Measurements from ENCODE around the gene FER. TPM values are rescaled to one million over a fixed set of nuclear protein-coding genes. Genes with fewer than 3 reads are reported as not detected.

FER gene
- polyA plus RNA-seq, 1 donor from 2014 or later = 8.5 TPM

DNA sequence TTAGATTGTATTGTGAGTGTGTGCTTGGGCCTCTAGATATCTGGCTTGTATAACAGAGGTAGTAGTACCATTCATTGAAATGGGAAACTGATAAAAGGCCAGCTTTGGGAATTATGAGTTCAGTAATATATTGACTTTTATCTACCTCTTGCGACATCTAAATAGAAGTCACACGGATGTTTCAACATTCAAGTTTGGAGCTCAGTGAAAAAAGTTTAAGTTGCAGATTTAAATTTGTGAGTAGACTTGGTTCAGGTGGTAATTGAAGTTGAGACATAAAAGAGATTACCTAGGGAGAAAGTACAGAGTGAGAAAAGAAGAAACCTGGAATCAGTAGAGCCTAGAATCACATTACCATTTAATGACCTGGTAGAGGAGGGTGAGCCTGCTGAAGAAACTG is 189.5 kb downstream of the FER start:
- no peak overlapping the region for H2AFZ ChIP-seq (ENCODE audit: low read depth, low read length)
- no peak overlapping the region for H3K27ac ChIP-seq (ENCODE audit: low read length)
- no peaks in the 10 kb centered on the region for H3K9me2 ChIP-seq (ENCODE audit: insufficient read depth, low read length)
- H3K27me3 ChIP-seq (ENCODE audit: insufficient read depth, low read depth, low read length) = no peaks in the 10 kb centered on the region
- no peaks in the 10 kb centered on the region for H3K36me3 ChIP-seq (ENCODE audit: insufficient read depth, low read length)
- no peak overlapping the region for H3K4me3 ChIP-seq (ENCODE audit: low read length)
- no peaks in the 10 kb centered on the region for H3K9me3 ChIP-seq (ENCODE audit: low read length)
- no peaks in the 10 kb centered on the region for H3F3A ChIP-seq (ENCODE audit: insufficient read depth, low read length, poor library complexity, severe bottlenecking)
- TF ChIP-seq, protein P1, sequence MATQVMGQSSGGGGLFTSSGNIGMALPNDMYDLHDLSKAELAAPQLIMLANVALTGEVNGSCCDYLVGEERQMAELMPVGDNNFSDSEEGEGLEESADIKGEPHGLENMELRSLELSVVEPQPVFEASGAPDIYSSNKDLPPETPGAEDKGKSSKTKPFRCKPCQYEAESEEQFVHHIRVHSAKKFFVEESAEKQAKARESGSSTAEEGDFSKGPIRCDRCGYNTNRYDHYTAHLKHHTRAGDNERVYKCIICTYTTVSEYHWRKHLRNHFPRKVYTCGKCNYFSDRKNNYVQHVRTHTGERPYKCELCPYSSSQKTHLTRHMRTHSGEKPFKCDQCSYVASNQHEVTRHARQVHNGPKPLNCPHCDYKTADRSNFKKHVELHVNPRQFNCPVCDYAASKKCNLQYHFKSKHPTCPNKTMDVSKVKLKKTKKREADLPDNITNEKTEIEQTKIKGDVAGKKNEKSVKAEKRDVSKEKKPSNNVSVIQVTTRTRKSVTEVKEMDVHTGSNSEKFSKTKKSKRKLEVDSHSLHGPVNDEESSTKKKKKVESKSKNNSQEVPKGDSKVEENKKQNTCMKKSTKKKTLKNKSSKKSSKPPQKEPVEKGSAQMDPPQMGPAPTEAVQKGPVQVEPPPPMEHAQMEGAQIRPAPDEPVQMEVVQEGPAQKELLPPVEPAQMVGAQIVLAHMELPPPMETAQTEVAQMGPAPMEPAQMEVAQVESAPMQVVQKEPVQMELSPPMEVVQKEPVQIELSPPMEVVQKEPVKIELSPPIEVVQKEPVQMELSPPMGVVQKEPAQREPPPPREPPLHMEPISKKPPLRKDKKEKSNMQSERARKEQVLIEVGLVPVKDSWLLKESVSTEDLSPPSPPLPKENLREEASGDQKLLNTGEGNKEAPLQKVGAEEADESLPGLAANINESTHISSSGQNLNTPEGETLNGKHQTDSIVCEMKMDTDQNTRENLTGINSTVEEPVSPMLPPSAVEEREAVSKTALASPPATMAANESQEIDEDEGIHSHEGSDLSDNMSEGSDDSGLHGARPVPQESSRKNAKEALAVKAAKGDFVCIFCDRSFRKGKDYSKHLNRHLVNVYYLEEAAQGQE (IDR thresholded peaks at IDR 0.05; ENCODE audit: borderline replicate concordance) = no peak
- TF ChIP-seq RAD21 (conservative IDR thresholded peaks at IDR 0.05) (no peak), POLR2AphosphoS5 (IDR thresholded peaks at IDR 0.05) (no peak), TAF1 (IDR thresholded peaks at IDR 0.05; ENCODE audit: low read depth) (no peak), EP300 (conservative IDR thresholded peaks at IDR 0.05; ENCODE audit: poor library complexity, severe bottlenecking) (no peak), MXI1 (conservative IDR thresholded peaks at IDR 0.05; ENCODE audit: poor library complexity, severe bottlenecking) (no peak), EZH2 (IDR thresholded peaks at IDR 0.05; ENCODE audit: borderline replicate concordance, insufficient read depth, low read length, poor library complexity, severe bottlenecking) (no peak), SMC3 (conservative IDR thresholded peaks at IDR 0.05; ENCODE audit: poor library complexity) (no peak)
- TF ChIP-seq, protein P2, sequence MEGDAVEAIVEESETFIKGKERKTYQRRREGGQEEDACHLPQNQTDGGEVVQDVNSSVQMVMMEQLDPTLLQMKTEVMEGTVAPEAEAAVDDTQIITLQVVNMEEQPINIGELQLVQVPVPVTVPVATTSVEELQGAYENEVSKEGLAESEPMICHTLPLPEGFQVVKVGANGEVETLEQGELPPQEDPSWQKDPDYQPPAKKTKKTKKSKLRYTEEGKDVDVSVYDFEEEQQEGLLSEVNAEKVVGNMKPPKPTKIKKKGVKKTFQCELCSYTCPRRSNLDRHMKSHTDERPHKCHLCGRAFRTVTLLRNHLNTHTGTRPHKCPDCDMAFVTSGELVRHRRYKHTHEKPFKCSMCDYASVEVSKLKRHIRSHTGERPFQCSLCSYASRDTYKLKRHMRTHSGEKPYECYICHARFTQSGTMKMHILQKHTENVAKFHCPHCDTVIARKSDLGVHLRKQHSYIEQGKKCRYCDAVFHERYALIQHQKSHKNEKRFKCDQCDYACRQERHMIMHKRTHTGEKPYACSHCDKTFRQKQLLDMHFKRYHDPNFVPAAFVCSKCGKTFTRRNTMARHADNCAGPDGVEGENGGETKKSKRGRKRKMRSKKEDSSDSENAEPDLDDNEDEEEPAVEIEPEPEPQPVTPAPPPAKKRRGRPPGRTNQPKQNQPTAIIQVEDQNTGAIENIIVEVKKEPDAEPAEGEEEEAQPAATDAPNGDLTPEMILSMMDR (IDR thresholded peaks at IDR 0.05; ENCODE audit: poor library complexity, severe bottlenecking) = no peak
- no peaks in the 10 kb centered on the region for H3K79me2 ChIP-seq (replicated peaks; ENCODE audit: insufficient read depth, low read length)
- H3K4me2 ChIP-seq (ENCODE audit: low read length) = no peak overlapping the region
- H3K9ac ChIP-seq (ENCODE audit: low read length) = no peak overlapping the region
- no peaks in the 10 kb centered on the region for H4K20me1 ChIP-seq (ENCODE audit: insufficient read depth)

DNA sequence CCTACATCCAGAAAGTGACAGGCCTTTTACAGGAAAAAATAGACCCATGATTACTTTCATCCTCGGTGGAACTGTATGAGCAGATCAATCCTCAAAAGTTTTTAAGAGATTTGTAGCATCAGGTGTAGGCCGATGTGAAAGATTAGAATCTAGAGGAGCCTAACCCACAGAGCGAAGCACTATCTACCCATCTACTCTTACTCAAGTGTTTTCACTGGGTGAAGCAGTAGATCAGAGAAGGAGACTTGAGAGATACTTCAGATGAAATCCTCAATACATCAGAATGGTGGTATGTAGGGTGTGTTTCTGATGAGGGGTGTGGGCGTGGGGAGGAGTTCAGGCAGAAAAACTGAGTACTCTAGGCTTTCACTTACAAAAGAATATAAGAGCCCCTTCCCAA is 192.8 kb downstream of the FER start:
- no peak overlapping the region for H2AFZ ChIP-seq (ENCODE audit: low read depth, low read length)
- no peaks in the 10 kb centered on the region for H3K27me3 ChIP-seq (ENCODE audit: insufficient read depth, low read depth, low read length)
- no peaks in the 10 kb centered on the region for H3F3A ChIP-seq (ENCODE audit: insufficient read depth, low read length, poor library complexity, severe bottlenecking)
- H3K36me3 ChIP-seq (ENCODE audit: insufficient read depth, low read length) = no peaks in the 10 kb centered on the region
- H3K4me2 ChIP-seq (ENCODE audit: low read length) = no peak overlapping the region
- no peaks in the 10 kb centered on the region for H4K20me1 ChIP-seq (ENCODE audit: insufficient read depth)
- no peak overlapping the region for H3K27ac ChIP-seq (ENCODE audit: low read length)
- no peaks in the 10 kb centered on the region for H3K9me2 ChIP-seq (ENCODE audit: insufficient read depth, low read length)
- no peak overlapping the region for H3K4me3 ChIP-seq (ENCODE audit: low read length)
- TF ChIP-seq SMC3 (conservative IDR thresholded peaks at IDR 0.05; ENCODE audit: poor library complexity) (no peak), POLR2AphosphoS5 (IDR thresholded peaks at IDR 0.05) (no peak), MXI1 (conservative IDR thresholded peaks at IDR 0.05; ENCODE audit: poor library complexity, severe bottlenecking) (no peak), EP300 (conservative IDR thresholded peaks at IDR 0.05; ENCODE audit: poor library complexity, severe bottlenecking) (no peak), TAF1 (IDR thresholded peaks at IDR 0.05; ENCODE audit: low read depth) (no peak), EZH2 (IDR thresholded peaks at IDR 0.05; ENCODE audit: borderline replicate concordance, insufficient read depth, low read length, poor library complexity, severe bottlenecking) (no peak), RAD21 (conservative IDR thresholded peaks at IDR 0.05) (no peak)
- TF ChIP-seq, protein P1 (IDR thresholded peaks at IDR 0.05; ENCODE audit: borderline replicate concordance) = no peak
- TF ChIP-seq, protein P2 (IDR thresholded peaks at IDR 0.05; ENCODE audit: poor library complexity, severe bottlenecking) = no peak
- H3K79me2 ChIP-seq (replicated peaks; ENCODE audit: insufficient read depth, low read length) = no peaks in the 10 kb centered on the region
- H3K9ac ChIP-seq (ENCODE audit: low read length) = no peak overlapping the region
- H3K9me3 ChIP-seq (ENCODE audit: low read length) = no peaks in the 10 kb centered on the region
